ENCODE measurements around the gene SORCS2.

Gene SORCS2

DNA sequence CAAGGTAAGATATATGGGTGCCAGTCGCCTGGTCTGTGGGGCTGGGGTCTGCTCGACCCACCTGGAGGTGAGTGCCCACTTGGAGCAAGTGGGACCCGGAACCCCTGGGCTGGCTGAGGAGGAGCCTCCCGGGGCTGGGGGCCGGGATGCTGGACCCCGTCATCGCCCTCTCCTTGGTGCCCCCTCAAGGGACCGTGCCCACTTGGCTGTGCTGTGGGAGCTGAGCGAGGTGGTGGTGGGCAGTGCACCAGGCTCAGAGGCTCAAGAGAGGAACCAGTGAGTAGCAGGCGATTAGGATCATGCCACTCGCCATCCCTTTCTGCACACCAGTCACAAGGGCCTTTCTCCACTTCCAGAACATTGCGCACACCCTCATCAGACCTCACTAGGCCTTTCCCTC is 446.2 kb downstream of the SORCS2 start (continued):
- TF ChIP-seq SP3 (tag by site-specific recombination; IDR thresholded peaks at IDR 0.05) (no peak), ZNF596 (tag by site-specific recombination; IDR thresholded peaks at IDR 0.05) (no peak), ZNF175 (tag by site-specific recombination; IDR thresholded peaks at IDR 0.05) (no peak), ZFP69B (tag by site-specific recombination; IDR thresholded peaks at IDR 0.05) (no peak), ZNF211 (tag by site-specific recombination; IDR thresholded peaks at IDR 0.05; ENCODE audit: low read depth) (no peak), ZNF585B (tag by site-specific recombination; IDR thresholded peaks at IDR 0.05) (no peak), ZNF292 (tag by site-specific recombination; IDR thresholded peaks at IDR 0.05; ENCODE audit: borderline replicate concordance, low read depth) (no peak), GLI4 (tag by site-specific recombination; IDR thresholded peaks at IDR 0.05) (no peak)

DNA sequence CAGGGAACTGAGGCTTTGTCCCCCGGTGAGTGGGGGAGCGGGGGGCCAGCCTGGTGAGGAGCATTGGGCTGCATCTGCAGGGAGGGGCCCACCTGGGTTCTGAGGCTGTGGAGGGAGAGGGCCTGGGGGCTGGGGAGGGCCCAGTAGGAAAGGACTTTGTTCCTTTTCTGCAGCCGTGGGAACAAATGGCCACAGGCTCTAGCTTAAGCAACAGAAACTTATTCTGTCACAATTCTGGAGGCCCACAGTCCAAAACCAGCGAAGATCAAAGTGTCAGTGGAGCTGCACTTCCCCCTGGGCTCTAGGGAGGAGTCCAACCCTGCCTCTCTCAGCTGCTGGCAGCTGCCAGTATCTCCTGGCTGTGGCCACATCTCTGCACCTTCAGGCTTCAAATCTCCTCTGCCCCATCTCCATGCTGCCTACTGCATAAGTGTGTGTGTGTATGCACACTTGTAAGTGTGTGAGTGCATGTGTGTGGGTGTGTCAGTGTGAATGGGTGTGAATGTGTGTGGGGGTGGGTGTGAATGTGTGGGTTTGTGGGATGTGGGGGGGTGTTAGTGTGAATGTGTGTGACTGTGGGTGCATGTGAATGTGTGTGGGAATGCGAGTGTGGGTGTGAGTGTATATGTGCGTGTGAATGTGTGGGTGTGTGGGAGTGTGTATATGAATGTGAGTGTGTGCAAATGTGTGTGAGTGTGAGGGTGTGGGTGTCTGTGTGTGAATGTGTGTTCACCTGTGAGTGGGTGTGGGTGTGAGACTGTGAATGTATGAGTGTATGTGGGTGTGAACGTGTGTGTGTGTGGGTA is 446.8 kb downstream of the SORCS2 start:
- TF ChIP-seq EGR2 (tag by site-specific recombination; IDR thresholded peaks at IDR 0.05; ENCODE audit: low read depth) (peak; percentile 93), ATF2 (tag by site-specific recombination; IDR thresholded peaks at IDR 0.05; ENCODE audit: low read depth) (no peak), ZBTB7A (tag by site-specific recombination; IDR thresholded peaks at IDR 0.05; ENCODE audit: low read depth) (no peak), ZFHX2 (tag by site-specific recombination; conservative IDR thresholded peaks at IDR 0.05) (peak; percentile 97), ZNF544 (tag by site-specific recombination; IDR thresholded peaks at IDR 0.05) (no peak), ZNF560 (tag by site-specific recombination; IDR thresholded peaks at IDR 0.05; ENCODE audit: borderline replicate concordance) (no peak)
- TF ChIP-seq, protein P1, sequence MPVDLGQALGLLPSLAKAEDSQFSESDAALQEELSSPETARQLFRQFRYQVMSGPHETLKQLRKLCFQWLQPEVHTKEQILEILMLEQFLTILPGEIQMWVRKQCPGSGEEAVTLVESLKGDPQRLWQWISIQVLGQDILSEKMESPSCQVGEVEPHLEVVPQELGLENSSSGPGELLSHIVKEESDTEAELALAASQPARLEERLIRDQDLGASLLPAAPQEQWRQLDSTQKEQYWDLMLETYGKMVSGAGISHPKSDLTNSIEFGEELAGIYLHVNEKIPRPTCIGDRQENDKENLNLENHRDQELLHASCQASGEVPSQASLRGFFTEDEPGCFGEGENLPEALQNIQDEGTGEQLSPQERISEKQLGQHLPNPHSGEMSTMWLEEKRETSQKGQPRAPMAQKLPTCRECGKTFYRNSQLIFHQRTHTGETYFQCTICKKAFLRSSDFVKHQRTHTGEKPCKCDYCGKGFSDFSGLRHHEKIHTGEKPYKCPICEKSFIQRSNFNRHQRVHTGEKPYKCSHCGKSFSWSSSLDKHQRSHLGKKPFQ (tag by site-specific recombination; IDR thresholded peaks at IDR 0.05), result peak; percentile 80
- ChIA-PET CTCF (no interaction called here), POLR2A (no interaction called here)
- Histone ChIP-seq H3K4me3 (ENCODE audit: low read depth, low read length) (no peak overlapping the region), H3K4me1 (ENCODE audit: control insufficient read depth, insufficient read depth, low read length) (no peaks in the 10 kb centered on the region), H3K27ac (ENCODE audit: extremely low read depth, low read depth, low read length) (no peak overlapping the region), H3K36me3 (ENCODE audit: control insufficient read depth in 2 of 2, insufficient read depth in 1 of 2, low read length in 2 of 2) (no peaks in the 10 kb centered on the region), H3K9me3 (ENCODE audit: control insufficient read depth, insufficient read depth, low read depth, low read length) (no peaks in the 10 kb centered on the region)

DNA sequence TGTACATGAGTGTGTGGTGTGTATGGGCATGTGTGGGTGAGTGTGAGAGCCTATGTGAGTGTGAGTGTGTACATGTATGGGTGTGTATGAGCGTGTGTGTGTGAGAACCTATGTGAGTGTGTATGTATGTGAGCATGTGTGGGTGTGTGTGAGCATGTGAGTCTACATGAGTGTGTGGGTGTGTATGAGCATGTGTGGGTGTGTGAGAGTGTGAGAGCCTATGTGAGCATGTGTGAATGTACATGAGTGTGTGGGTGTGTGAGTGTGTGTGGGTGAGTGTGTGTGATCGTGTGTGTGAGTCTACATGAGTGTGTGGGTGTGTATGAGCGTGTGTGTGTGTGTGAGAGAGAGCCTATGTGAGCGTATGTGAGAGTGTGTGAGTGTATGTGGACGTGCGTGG is 447.8 kb downstream of the SORCS2 start:
- no peak overlapping the region for H3K27ac ChIP-seq (ENCODE audit: extremely low read depth, low read depth, low read length)
- no peak overlapping the region for H3K4me3 ChIP-seq (ENCODE audit: low read depth, low read length)
- no peaks in the 10 kb centered on the region for H3K36me3 ChIP-seq (ENCODE audit: control insufficient read depth in 2 of 2, insufficient read depth in 1 of 2, low read length in 2 of 2)
- H3K9me3 ChIP-seq (ENCODE audit: control insufficient read depth, insufficient read depth, low read depth, low read length), result no peaks in the 10 kb centered on the region
- H3K4me1 ChIP-seq (ENCODE audit: control insufficient read depth, insufficient read depth, low read length), result no peaks in the 10 kb centered on the region
- ChIA-PET POLR2A (no interaction called here), CTCF (no interaction called here)
- TF ChIP-seq ZNF488 (tag by site-specific recombination; IDR thresholded peaks at IDR 0.05) (no peak), HOXC10 (CRISPR knock-in tag; IDR thresholded peaks at IDR 0.05) (no peak), ZNF664 (tag by site-specific recombination; IDR thresholded peaks at IDR 0.05) (no peak), ZNF266 (tag by site-specific recombination; IDR thresholded peaks at IDR 0.05; ENCODE audit: low read depth) (no peak), ZNF114 (tag by site-specific recombination; IDR thresholded peaks at IDR 0.05) (no peak), ATF2 (tag by site-specific recombination; IDR thresholded peaks at IDR 0.05; ENCODE audit: low read depth) (no peak), ZNF350 (tag by site-specific recombination; IDR thresholded peaks at IDR 0.05) (no peak), ZNF791 (tag by site-specific recombination; IDR thresholded peaks at IDR 0.05) (no peak), ZNF560 (tag by site-specific recombination; IDR thresholded peaks at IDR 0.05; ENCODE audit: borderline replicate concordance) (no peak), ZNF529 (tag by site-specific recombination; IDR thresholded peaks at IDR 0.05; ENCODE audit: insufficient replicate concordance) (no peak), ZNF830 (tag by site-specific recombination; IDR thresholded peaks at IDR 0.05; ENCODE audit: low read depth) (no peak), YY2 (tag by site-specific recombination; IDR thresholded peaks at IDR 0.05) (0 out of 2 replicates have a peak, but pooled peaks have one; percentile 12), OSR2 (tag by site-specific recombination; IDR thresholded peaks at IDR 0.05) (no peak), ZNF426 (tag by site-specific recombination; IDR thresholded peaks at IDR 0.05) (no peak)
- TF ChIP-seq, protein P2, sequence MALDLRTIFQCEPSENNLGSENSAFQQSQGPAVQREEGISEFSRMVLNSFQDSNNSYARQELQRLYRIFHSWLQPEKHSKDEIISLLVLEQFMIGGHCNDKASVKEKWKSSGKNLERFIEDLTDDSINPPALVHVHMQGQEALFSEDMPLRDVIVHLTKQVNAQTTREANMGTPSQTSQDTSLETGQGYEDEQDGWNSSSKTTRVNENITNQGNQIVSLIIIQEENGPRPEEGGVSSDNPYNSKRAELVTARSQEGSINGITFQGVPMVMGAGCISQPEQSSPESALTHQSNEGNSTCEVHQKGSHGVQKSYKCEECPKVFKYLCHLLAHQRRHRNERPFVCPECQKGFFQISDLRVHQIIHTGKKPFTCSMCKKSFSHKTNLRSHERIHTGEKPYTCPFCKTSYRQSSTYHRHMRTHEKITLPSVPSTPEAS (tag by site-specific recombination; IDR thresholded peaks at IDR 0.05), result 0 out of 2 replicates have a peak, but pooled peaks have one; percentile 26

Data from HEK293 (cell line).